ENCODE data around the gene RGS7.

DNA sequence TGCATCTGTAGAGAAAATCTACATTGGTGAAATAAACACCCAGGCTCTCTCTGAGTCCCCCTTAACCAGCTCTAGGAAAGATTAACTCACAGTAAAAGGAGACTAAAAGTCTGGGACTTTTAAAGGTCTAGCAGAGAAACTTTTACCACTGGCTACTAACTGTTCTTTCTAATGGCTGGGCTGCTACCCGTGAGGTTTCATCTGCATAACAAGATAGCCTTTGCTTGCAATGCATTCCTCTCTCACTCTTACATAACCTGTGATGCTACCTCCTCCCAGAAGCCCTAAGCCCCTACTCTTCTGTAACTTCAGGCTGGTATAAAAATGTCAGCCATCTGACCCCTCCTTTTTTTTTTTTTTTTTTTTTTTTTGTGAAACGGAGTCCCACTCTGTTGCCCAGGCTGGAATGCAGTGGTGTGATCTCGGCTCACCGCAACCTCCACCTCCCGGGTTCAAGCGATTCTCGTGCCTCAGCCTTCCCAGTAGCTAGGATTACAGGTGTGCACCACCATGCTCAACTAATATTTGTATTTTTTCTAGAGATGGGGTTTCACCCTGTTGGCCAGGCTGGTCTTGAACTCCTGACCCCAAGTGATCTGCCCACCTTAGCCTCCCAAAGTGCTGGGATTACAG is 344.2 kb downstream of the RGS7 start:
- no peak for TF ChIP-seq POLR2A (IDR thresholded peaks at IDR 0.05)
- TF ChIP-seq, protein P1, sequence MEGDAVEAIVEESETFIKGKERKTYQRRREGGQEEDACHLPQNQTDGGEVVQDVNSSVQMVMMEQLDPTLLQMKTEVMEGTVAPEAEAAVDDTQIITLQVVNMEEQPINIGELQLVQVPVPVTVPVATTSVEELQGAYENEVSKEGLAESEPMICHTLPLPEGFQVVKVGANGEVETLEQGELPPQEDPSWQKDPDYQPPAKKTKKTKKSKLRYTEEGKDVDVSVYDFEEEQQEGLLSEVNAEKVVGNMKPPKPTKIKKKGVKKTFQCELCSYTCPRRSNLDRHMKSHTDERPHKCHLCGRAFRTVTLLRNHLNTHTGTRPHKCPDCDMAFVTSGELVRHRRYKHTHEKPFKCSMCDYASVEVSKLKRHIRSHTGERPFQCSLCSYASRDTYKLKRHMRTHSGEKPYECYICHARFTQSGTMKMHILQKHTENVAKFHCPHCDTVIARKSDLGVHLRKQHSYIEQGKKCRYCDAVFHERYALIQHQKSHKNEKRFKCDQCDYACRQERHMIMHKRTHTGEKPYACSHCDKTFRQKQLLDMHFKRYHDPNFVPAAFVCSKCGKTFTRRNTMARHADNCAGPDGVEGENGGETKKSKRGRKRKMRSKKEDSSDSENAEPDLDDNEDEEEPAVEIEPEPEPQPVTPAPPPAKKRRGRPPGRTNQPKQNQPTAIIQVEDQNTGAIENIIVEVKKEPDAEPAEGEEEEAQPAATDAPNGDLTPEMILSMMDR (IDR thresholded peaks at IDR 0.05 in 8 of 11, conservative IDR thresholded peaks at IDR 0.05 in 3 of 11), result no peak
